ENCODE measurements around the gene WWP2. TPM values are rescaled to one million over a fixed set of nuclear protein-coding genes. Genes with fewer than 3 reads are reported as not detected.
A peak's percentile ranks its signal among the peaks of the same experiment; 100 is the strongest.

Gene WWP2
- total RNA-seq, 1 donor from 2014 or later = 25.4 TPM

DNA sequence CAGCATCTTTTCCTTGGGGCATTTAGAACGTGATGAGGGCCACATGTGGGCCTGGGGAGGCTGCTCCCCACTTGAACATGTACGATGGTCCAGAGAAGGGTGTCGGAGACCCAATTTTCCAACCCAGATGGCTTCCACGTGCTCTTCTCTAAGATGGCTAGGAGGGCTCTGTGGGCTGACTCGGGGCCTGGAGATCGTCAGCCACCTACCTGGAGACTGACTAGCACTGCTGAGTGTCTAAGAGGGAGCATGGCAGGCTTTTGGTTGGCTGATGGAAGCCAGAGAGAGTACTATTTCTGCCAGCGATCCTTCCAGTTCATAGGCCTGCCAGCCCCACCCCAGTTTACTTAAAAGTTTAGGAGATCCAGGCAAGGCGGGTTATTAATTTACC, 128.8 kb downstream of the WWP2 start:
- no peak for DNase-seq

DNA sequence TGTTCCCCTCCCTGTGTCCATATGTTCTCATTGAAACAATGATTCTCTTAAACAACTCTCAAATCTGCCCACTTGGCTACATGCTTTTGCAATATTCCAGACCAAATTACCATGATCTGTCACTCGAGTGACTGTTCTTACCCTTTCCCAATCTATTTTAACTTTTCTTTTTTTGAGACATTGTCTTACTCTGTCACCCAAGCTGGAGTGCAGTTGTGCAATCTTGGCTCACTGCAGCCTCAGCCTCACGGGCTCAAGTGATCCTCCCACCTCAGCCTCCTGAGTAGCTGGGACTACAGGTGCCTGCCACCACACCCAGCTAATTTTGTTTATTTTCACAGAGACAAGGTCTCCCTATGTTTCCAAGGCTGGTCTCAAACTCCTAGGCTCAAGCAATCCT, 130.2 kb downstream of the WWP2 start:
- no peak for DNase-seq

DNA sequence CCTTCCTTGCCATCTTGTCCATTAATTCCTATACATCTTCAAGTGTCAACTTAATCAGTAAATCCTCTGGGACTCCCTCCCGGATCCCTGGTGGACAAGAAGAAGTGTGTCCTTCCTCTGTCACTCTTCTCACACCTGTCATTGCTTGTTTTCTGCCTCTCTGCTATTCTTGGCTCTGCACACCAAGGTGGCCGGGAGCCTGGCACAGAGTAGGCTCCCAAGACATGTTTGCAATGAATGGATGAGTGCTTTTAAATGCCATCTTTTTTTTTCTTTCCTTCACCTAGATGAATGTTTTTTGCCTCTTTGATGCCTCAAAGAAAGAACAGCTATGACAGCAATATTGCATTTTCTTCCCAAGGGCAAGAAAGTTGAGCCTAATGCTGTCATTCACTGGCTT, 131.0 kb downstream of the WWP2 start:
- no peak for DNase-seq

DNA sequence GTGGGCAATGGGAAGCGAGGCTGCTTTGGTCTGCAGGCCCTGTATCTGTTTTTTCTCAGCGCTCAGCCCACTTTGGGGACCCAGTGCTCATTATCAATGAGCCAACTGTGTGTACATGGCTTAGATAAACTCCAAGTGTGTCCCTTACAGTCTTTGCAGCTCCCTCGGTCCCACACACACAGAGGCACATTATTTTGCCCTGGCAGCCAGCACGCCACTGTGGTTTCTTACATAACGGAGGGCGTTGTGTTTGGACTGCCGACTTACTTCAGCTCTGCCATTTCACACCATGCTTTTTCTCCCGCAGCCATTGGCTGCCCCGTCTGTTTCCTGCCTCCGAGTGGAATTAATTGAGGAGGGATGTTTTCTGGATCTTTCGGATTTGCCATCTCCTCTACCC, 132.5 kb downstream of the WWP2 start:
- DNase-seq = no peak

DNA sequence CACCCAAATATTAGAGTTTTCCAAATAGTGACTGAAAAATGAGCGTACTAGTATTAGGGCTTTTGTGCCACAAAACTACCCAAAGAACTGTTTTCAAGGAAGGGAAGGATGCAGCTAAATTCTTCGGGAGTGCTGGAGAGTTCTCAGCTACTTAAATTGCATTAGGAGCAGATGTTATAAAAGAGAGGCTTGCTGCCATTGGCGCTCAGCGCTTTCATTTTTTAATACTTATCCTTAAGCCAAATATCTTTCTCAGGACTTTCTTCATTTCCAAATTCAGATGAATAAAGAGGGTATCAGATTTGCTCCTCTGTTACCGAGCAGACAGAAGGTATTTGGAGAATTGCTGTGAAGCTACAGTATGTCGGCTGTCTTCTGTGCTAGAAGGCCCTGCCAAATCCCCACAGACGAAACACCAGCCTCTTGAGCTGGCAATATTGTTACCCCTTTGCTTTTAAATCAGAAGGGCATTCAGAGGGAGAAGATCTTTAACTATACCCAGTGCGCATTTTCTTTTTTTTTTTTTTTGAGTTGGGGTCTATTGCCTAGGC, 141.8 kb downstream of the WWP2 start:
- DNase-seq = no peak

DNA sequence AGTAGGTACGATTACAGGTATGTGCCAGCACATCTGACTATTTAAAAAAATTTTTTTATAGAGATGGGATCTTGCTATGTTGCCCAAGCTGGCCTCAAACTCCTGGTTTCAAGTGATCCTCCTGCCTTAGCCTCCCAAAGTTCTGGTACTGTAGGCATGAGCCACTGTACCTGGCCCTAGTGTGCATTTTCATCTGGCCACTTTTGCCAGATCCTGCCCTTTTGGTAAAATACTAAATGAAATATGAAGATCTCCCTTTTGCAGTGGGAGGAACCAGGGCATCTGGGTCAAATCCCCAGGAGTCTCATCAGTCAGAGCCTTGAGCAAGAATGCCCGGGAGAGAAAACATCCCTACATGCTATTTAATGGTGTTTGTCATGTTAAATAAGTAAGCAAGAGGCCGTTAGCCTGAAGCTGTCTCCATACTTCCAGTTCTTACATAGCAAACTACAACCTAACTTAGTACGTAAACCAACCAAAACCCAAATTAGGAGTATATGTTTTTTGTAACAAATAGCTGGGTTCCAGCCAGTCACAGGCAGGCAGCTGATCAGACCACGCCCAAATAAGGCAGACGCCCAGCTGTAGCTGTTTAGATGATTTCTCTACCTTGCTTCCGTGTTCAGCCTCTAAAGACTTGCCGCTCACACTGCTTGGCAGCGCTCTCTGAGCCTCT, 142.5 kb downstream of the WWP2 start:
- no peak for DNase-seq

DNA sequence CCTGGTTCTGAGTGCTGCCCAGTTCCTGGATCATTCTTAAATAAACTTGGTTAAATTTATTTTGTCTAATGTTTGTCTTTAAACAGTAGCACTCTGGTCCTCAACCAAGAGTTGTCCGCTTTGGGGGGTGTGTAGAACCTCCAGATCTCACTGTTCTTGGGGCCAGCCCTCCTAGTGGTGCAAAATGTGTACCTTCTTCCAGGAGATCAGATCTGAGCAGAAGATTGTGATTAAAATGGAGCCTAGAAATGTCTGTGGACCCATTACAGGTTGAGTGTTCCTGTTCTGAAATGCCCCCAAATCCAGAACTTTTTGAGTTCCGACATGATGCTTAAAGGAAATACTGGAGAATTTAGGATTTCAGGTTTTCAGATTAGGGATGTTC, 143.0 kb downstream of the WWP2 start:
- no peak for DNase-seq

DNA sequence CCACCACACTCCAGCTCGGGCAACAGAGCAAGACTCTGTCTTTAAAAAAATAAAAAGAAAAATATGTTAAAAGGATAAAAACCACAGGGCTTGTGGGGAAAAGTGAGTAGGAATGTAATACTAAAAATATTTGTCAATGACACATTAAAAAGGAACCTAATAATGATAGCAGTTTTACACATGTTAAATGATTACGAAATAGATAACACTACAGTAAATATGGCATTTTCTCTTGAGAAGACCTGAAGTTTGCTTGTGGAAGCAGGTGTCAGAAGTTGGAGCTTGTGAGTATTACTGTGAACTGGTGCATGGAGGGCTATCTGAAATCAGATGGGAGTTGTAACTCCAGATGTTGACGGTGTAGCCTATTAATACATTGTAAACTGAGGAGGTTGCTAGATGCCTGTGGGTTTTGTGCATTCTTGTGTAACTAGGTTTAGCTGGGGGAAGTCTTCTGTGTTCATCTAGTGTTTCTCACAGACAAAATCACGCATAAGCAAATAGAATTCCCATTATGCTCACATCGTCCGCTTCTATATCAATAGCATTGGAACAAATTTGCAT, 144.8 kb downstream of the WWP2 start:
- no peak for DNase-seq

DNA sequence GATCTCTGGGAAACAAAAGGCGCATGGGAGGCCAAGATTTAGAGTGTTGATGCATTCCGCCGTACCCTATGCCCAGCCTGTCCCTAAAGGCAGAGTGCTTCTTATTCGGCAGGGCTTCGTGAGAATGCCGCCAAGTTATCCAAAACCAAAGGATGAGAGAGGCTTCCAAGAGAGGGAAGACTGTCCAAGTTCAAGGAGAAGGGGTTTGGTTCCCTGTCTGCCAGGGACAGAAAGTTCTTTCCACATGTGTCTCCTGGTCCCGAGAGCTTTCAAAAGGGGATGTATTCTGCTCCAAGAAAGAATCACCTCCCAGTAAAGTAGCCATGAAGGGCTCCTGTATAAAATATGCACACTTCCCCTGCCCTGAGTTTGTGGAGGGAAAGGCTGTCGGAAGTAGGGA, 146.9 kb downstream of the WWP2 start:
- no peak for DNase-seq

DNA sequence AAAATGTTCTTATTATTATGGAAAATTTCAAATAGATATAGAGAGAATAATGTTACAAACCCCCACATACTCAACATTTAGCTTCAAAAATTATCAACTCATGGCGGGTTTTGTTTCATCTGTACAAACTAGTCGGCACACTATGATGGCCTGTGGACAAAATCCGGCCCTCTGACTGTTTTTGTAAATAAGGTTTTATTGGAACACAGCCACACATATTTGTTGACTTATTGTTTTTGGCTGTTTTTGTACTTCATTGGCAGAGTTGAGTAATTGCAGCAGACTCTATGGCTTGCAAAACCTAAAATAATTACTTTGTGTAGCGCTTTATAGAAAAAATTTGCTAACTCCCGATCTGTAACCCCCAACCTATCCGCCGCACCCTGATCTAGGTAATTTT, 147.6 kb downstream of the WWP2 start:
- DNase-seq = no peak

DNA sequence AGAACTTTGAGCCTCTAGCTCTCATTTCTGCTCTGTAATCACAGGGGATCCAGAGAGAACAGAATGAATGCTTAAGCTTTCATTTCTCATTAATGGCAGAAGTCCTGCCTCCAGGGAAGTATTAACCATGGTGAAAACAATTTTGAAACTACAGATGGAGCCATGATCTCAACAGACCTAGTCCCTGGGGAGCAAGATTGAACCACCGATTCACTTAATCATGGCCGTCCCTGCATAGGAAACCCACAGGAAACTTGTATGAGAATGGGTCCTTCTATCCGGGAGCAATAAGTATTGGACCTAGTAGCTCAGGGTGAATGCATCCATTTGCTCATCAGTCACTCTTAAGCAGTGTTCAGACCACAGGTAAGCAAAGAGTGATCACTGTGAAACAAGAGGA, 148.8 kb downstream of the WWP2 start:
- no peak for DNase-seq

DNA sequence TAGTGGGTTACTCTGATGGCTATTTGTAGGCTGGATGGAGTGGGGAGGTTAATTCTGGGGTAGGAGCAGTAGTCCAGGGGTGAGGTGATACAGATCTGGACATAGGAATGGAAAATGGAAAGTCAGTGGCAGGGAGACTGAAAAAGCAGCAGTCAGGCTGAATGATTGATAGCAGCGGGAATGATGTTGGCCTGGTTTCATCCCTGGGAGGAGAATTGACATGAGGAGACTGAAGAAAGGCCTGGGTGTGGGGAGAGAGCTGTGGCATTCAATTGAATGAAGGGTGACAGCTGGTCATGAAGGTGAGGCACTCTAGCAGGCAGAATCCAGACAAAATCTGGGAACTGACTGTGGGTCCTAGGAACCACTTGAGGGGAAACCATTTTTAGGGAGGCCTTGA, 154.3 kb downstream of the WWP2 start:
- no peak for DNase-seq

DNA sequence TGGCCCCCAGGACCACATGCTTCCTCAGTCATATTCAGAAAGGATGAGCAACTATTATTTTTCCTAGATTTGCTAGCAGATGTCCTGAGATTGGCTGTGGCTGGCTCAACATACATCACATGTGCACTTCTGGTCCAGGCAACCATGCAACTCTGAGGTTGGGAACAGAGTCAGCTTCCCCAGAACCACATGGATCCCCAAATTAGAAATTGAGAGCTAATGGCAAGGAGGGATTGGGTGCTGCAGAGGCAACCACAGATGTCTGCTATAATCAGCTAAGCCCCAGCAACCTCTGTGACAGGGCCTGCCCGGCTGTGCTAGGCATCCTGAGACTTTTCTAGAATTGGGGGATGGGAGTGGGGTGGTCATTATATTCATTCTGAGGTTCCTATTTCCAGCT, 155.2 kb downstream of the WWP2 start:
- no peak for DNase-seq

DNA sequence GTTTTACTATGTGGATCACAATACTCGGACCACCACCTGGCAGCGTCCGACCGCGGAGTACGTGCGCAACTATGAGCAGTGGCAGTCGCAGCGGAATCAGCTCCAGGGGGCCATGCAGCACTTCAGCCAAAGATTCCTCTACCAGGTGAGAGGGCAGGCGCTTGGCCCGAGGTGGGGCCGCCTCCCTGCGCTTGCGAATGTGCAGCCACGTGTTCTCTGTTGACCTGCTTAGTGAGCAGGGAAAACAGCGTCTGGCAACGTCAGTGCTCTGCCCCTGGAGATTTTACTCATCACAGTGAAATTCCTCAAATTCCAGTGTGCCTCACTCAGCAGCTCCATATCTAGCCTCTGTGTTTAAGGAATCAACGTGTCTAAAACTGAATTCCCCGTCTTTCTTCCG, 155.6 kb downstream of the WWP2 start:
- peak; percentile 79 for DNase-seq

DNA sequence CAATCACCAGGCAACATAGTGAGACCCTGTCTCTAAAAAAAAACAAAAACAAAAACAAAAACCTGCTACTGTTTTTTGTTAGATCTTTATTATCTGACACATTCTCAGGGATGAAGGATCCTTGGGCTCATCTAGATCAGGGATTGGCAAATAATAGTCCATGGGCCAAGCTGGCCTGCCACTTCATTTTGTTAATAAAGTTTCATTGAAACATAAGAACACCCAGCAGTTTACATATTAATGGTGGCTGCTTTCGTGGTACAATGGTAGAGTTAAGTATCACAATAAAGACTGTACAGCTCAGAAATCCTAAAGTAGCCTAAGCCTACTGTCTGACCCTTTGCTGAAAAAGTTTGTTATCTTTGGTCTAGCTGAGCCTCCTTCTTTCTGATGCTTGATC, 156.1 kb downstream of the WWP2 start:
- no peak for DNase-seq

DNA sequence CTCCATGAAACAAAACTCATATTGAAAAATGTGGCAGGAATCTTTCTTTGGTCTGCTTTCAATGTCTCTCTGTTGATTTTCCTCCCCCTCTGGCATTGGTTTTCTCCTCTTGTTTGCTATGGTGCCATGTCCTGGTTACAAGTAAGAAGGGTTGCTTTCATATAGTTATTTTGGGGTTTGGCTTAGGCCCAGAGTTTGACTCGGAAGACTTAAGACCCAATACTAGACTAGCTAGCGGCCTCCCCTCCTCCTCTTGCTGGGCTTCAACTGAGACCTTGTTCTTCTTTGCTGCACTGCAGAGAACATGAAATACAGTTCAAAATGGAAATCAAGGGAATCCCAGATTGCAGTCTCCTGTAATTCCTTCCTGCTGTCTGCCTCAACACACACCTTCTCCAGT, 159.0 kb downstream of the WWP2 start:
- DNase-seq = no peak

DNA sequence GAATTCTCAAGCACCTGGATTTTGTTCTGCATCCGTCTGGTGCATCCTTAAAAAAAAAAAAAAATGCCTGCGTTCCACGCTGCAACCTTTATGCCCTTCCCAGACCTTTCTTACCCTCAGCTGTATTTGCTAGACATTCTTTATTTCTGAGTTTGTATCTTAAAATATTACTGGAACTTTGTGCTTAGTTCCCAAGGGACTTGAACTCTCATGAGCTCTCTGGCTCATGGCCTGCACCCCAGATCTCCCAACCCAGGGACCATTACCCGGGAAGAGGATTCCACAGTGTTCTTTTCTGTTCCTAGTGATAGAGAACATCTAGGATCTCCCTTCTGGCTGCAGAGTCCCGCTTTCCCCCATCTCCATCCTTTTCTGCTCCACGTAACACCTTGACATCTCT, 160.1 kb downstream of the WWP2 start:
- DNase-seq = no peak

DNA sequence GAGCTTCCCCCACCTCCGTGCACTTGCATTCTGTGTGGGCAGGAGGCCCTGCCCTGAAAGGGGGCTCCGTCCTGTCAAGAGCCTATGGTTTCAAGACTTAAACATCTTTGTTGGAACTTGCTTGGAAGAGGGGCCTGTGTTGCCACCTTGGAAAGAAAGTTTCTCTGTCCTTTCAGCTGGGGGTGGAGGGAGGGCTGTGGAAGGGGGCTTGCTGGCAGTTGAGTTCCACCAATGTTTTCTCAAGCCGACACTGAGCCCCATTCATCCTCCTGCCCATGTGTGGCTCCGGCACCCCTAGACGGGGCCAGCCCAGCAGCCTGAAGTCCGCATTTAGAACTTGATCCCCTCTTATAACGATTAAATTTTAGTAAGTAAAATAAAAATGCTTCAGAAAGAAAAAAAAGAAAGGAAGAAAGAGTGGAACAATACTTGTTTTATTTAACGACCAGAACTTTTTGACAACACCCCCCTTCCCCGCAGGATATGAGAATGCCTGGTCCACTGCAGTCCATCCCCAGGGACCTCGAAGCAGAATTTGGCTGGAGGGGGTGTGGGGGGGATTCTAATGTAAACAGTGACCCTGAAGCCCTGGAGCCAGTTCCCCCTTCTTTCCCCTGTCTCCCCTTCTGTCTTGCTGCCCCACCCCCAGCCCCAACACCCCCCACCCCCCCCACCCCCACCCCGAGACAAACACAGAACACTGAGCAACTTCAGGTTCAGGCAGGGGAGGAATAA, 162.1 kb downstream of the WWP2 start:
- DNase-seq = no peak

DNA sequence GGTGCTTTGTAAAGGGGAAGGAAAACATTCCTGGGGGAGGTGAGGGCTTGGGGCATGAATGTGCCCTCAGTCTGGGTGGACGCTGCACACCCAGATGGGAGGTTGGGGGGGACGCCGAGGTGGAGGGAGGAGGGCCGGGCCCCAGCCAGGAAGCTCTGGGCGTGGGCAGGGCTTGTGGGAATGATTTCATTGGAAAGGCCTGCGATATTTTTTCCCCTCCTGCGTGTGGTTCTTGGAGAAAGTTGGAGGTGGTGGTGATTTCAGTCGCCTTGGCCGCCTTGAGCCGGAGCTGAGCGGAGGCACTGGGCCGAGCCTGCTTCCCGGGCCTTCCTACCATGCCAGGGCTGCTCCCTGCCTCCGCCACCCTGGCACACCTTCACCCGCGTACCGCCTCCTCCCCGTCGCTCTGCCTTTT, 162.7 kb downstream of the WWP2 start:
- DNase-seq = peak; percentile 69

DNA sequence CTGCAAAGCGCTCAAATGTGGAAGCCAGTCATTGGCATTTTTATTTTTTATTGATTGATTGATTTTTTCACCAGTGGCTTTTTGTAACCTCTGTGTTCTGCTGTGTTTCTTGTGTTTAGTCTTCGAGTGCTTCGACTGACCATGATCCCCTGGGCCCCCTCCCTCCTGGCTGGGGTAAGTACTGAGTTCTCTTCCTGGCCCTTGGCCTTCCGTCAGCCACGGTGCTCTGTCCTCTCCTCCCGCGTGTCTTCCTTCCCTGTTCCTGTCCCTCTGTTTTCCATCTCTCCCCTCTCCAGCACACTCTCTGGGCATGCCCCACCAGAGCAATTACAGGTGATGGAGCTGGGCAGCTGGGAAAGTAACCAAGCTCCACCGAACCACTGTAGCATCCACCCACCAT, 163.2 kb downstream of the WWP2 start:
- no peak for DNase-seq

DNA sequence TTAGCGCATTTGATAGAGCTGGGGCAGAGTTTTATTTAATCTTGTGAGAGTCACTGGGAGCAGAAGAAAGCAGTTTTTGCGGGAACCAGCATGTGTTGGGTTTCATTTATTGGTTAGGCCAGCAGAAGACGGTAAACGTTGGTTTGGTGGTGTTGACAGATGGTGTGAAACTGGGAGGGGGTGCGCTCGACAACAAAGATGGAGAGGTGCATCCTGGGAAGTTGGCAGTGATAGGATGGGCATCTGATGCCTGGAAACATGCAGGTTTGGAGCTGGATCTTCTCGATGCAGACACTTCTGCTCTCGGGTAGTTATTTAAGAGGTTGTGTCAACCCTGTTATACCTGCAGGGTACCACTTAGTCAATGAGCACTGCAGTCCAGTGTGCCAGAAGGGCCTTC, 164.1 kb downstream of the WWP2 start:
- no peak for DNase-seq

DNA sequence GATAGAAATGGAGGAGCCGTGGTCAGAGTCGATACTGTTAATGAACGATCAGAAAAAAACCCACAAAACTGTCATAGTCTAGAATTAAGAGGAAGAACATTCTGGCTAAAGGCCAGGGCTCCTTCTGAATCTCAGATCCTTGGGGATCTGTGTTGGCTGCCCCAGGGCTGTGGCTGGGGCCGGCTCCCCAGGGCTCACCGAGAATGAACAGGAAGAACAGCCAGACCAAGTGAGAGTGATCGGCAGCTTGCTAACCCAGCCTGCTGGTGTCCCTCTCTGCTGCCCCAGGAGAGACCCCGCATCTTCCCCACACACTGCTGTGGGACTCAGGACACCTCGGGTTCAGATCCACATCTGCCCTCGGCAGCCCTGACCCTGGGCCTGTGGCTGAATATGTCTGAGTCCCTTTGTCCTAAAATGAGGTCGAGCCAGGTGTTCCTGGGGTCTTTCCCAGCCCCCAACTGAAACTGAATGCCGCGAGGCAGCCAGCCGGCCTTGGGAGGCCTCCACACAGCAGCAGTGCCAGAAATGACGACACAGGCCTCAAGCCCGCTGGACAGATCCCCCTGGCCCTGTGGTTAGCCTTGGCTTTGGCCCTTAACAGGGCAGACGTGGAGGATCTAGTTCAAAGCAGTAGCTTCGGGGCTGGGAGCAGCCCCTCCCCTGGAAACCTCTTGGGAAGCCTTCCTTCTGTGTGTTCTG, 165.1 kb downstream of the WWP2 start:
- no peak for DNase-seq

DNA sequence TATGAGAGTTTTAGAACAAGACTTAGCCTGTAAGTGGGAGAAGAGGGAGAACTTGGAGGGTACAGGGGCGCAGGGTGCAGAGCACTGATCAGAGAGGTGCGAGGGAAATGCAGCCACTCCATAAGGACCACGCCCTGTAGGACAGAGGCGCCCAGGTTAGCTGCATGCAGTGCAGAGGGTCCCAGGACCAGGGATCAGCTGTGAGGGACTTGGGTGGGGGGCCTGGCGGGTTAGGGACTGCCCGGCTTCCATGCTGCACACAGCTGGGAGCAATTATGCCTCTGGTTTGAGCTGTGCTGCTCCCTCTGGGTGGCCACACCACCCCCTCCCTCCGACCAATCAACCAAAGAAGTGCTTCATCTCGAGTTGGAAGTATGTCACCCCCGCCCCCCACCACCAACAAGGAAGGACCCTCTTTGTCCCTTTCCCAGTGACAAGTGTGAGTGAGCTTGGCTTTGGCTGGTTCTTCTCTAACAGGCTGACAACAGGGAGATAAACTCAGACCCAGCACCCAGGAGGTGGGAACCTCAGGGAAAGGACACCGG, 166.8 kb downstream of the WWP2 start:
- no peak for DNase-seq
